ENCODE measurements around the gene HMGN5.
A peak's percentile ranks its signal among the peaks of the same experiment; 100 is the strongest.

The HMGN5 gene

GRCh38 chrX:81120936-81121371 lies 80.8 kb downstream of the HMGN5 start:
- H2AFZ ChIP-seq (ENCODE audit: low read length) = no peak overlapping the region; the same call in 1 of the 2 replicates
- no peak for TF ChIP-seq EZH2 (IDR thresholded peaks at IDR 0.05; ENCODE audit: borderline replicate concordance, low read length)
- TF ChIP-seq CTCF (IDR thresholded peaks at IDR 0.05; ENCODE audit: low read length) = peak; percentile 59

DNA sequence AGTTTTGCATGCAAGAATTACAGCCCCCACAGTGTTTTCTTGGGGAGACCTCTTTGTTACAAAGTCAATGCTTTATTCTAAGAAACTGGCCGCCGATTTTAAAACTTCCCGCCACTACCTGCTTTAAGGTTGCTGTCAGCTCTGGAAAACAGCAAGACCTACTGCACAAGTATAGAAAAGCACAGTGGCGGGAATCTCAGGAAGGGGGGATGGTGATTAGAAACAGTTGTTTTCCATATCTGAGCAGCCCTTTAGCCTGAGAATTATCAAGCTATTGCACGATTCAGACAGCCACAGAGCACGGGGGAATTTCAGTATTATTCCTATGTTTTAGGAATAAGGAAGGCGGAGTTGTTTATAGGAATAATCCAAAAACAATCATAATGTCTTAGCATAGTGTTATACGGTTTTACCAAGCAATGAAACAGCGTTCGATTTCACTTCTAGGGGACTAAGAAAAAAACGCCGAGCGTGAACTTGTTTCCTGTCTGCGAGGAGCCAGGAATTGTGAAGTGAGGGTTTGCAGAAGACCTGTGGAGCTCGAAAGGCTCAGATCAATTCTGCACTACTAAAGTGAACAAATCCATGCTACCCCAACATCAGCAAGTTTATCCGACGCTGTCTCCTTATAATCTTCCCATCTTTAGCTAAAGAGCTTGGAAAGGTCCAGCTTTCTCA lies 81.3 kb downstream of the HMGN5 start:
- Histone ChIP-seq H3K36me3 (ENCODE audit: insufficient read depth, low read length) (no peaks in the 10 kb centered on the region), H3K4me3 (ENCODE audit: low read depth, low read length, poor library complexity, severe bottlenecking) (peak overlapping the region; percentile 68), H3F3A (ENCODE audit: insufficient read depth, low read length) (no peaks in the 10 kb centered on the region), H4K20me1 (ENCODE audit: insufficient read depth, low read length) (no peaks in the 10 kb centered on the region), H3K79me2 (ENCODE audit: insufficient read depth, low read length) (no peaks in the 10 kb centered on the region), H2AFZ (ENCODE audit: low read length) (peak overlapping the region; percentile 55), H3K4me2 (ENCODE audit: low read length) (peak overlapping the region; percentile 95), H3K27ac (ENCODE audit: low read depth, low read length, poor library complexity, severe bottlenecking) (no peak overlapping the region), H3K9me3 (ENCODE audit: low read length) (no peaks in the 10 kb centered on the region), H3K27me3 (ENCODE audit: insufficient read depth, low read length) (no peaks in the 10 kb centered on the region), H3K4me1 (ENCODE audit: insufficient read depth, low read length, severe bottlenecking) (peaks cover 22% of the 10 kb centered on the region), H3K9ac (ENCODE audit: low read length) (peak overlapping the region; percentile 58), H3K9me2 (ENCODE audit: low read depth, low read length) (no peaks in the 10 kb centered on the region)
- no peak for TF ChIP-seq CTCF (IDR thresholded peaks at IDR 0.05; ENCODE audit: low read length)
- no peak for TF ChIP-seq EZH2 (IDR thresholded peaks at IDR 0.05; ENCODE audit: borderline replicate concordance, low read length)

More at GRCh38 chrX:81120936-81121371, 80.8 kb downstream of the HMGN5 start:
- Histone ChIP-seq H4K20me1 (ENCODE audit: insufficient read depth, low read length) (no peaks in the 10 kb centered on the region), H3K9me2 (ENCODE audit: low read depth, low read length) (no peaks in the 10 kb centered on the region), H3K4me3 (ENCODE audit: low read depth, low read length, poor library complexity, severe bottlenecking) (peak overlapping the region; percentile 68), H3K27me3 (ENCODE audit: insufficient read depth, low read length) (no peaks in the 10 kb centered on the region), H3K36me3 (ENCODE audit: insufficient read depth, low read length) (no peaks in the 10 kb centered on the region), H3F3A (ENCODE audit: insufficient read depth, low read length) (no peaks in the 10 kb centered on the region), H3K4me2 (ENCODE audit: low read length) (peak overlapping the region; percentile 95), H3K27ac (ENCODE audit: low read depth, low read length, poor library complexity, severe bottlenecking) (no peak overlapping the region), H3K9me3 (ENCODE audit: low read length) (no peaks in the 10 kb centered on the region), H3K4me1 (ENCODE audit: insufficient read depth, low read length, severe bottlenecking) (peaks cover 22% of the 10 kb centered on the region), H3K9ac (ENCODE audit: low read length) (peak overlapping the region; percentile 58), H3K79me2 (ENCODE audit: insufficient read depth, low read length) (no peaks in the 10 kb centered on the region)

GRCh38 chrX:81114757-81115156 lies 87.0 kb downstream of the HMGN5 start:
- H3K27me3 ChIP-seq (ENCODE audit: insufficient read depth, low read length) = no peaks in the 10 kb centered on the region
- TF ChIP-seq EZH2 (IDR thresholded peaks at IDR 0.05; ENCODE audit: borderline replicate concordance, low read length) = no peak
- no peak for TF ChIP-seq CTCF (IDR thresholded peaks at IDR 0.05; ENCODE audit: low read length)
- H3K27ac ChIP-seq (ENCODE audit: low read depth, low read length, poor library complexity, severe bottlenecking) = no peak overlapping the region
- H3K4me3 ChIP-seq (ENCODE audit: low read depth, low read length, poor library complexity, severe bottlenecking) = no peak overlapping the region
- H3K4me2 ChIP-seq (ENCODE audit: low read length) = no peak overlapping the region
- no peak overlapping the region for H3K9ac ChIP-seq (ENCODE audit: low read length)
- H4K20me1 ChIP-seq (ENCODE audit: insufficient read depth, low read length) = no peaks in the 10 kb centered on the region
- H3K36me3 ChIP-seq (ENCODE audit: insufficient read depth, low read length) = no peaks in the 10 kb centered on the region
- H3K9me3 ChIP-seq (ENCODE audit: low read length) = no peaks in the 10 kb centered on the region
- H2AFZ ChIP-seq (ENCODE audit: low read length) = no peak overlapping the region
- no peaks in the 10 kb centered on the region for H3K9me2 ChIP-seq (ENCODE audit: low read depth, low read length)
- no peaks in the 10 kb centered on the region for H3K79me2 ChIP-seq (ENCODE audit: insufficient read depth, low read length)
- peaks cover 11% of the 10 kb centered on the region for H3K4me1 ChIP-seq (ENCODE audit: insufficient read depth, low read length, severe bottlenecking)
- no peaks in the 10 kb centered on the region for H3F3A ChIP-seq (ENCODE audit: insufficient read depth, low read length)
